GM19328 (cell line): ENCODE results near the gene ZMYND10.
"Not testable (repeated sequence)": the region's sequence is repeated elsewhere in the genome, so short reads cannot be mapped to it uniquely, and the experiment has no call there.

Experiments used
- ATAC-seq: cut with Tn5 transposase; IDR thresholded peaks from one replicate; pipeline ENCODE4 v1.9.1; 2021; ENCODE audit warnings: mild to moderate bottlenecking, moderate library complexity; ENCODE audit not compliant: unreplicated experiment

Gene ZMYND10

GRCh38 chr3:50312041-50312440 lies 33.5 kb downstream of the ZMYND10 start:
- not testable (repeated sequence) for ATAC-seq

GRCh38 chr3:50304601-50305000 lies 40.9 kb downstream of the ZMYND10 start:
- ATAC-seq: no peak

- ATAC-seq: no peak
These were observed 42.3 kb downstream of the ZMYND10 start, which contains the start of gene HYAL1 for GRCh38 chr3:50303013-50303815. HYAL1 (minus strand) TSS chr3:50303574; CDS start chr3:50302956, 618 bp downstream.

- ATAC-seq: no peak
These were observed 43.2 kb downstream of the ZMYND10 start for GRCh38 chr3:50302095-50303012.

DNA sequence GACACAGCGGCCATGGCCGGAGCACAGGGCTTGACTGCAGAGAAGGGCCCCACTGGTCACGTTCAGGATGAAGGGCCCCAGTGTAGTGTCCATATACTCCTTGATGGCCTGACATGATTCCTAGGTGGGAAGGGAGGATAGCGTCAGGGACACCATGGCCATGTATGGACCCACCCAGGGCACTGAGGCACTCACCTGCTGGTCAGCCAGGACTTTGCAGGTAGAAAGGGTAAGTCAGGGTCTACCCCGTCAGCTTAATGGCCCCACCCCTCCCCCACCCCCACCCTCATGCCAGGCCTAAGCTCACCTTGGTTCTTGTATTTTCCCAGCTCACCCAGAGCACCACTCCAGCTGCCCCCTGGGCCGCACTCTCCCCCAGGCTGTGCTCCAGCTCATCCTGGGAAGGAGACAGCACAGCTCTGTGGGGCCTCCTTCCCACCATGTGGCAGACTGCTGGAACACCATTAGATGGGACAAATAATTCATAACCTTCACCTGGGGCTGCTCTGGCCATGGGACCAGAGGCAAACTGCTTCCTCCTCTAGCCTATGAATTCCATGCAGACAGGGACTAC lies 44.8 kb downstream of the ZMYND10 start:
- no peak for ATAC-seq

- no peak for ATAC-seq
These were observed 45.4 kb downstream of the ZMYND10 start for GRCh38 chr3:50299929-50300680.

DNA sequence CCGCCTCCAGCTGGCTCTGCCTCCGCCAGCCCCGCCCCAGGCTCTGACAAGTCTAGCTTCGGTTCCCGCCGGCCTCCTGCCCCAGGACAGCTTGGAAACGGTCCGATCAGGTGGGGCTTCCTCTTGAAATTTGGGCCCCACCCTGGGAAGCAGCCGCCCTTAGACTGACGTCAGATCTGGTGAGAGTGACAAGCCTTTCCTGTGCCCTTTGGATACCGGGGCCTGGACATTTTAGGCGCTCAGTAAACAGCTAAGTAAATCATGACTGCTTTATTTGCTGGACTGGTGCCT lies 45.9 kb downstream of the ZMYND10 start:
- ATAC-seq: no peak

DNA sequence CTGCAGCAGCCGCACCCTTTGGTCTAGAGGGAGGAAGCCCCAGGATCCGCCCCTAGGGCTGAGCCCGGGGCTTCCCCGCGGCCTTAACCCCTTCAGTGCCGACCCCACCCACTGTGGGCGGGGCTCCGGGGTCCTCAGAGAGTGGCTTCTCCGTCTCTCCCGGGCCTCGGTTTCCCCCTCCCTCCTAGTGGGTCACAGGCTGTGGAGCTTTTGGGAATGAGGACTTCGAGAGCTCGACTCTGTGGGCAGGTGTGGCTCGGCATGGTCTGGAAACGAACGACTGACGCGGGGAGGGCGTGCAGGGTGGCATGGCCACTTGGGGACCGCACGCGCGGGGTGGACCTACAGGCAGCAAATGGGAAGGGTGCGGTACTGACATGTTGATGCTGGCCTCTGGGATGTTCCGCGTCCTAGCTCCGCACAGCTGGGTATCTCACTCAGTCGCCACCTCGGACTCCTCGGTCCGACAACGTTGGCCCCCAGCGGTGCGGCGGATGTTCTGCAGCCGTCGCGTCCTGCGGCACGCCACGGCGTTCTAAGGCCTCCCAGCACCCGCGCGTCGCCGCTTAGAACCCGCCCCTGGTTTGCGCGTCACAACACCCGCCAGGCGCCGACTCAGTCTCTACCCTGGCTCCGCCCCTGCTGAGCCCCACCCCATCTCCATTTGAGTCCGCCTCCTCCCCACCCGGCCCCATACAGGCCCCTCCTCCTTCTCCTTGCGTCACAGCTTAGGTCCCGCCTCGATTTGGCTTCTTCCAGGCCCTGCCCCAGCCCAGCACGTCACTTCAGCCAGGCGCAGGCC lies 46.5 kb downstream of the ZMYND10 start, which contains the start of the genes HYAL3 and NAA80:
Gene HYAL3, minus strand, starts transcription at position 570 of the 802 bp plus-strand sequence. CDS start 3,803 bp downstream, outside the sequence.
Gene NAA80, minus strand, starts transcription at position 570 of the 802 bp plus-strand sequence. CDS start 1,942 bp downstream, outside the sequence.
- ATAC-seq: peak; percentile 86

DNA sequence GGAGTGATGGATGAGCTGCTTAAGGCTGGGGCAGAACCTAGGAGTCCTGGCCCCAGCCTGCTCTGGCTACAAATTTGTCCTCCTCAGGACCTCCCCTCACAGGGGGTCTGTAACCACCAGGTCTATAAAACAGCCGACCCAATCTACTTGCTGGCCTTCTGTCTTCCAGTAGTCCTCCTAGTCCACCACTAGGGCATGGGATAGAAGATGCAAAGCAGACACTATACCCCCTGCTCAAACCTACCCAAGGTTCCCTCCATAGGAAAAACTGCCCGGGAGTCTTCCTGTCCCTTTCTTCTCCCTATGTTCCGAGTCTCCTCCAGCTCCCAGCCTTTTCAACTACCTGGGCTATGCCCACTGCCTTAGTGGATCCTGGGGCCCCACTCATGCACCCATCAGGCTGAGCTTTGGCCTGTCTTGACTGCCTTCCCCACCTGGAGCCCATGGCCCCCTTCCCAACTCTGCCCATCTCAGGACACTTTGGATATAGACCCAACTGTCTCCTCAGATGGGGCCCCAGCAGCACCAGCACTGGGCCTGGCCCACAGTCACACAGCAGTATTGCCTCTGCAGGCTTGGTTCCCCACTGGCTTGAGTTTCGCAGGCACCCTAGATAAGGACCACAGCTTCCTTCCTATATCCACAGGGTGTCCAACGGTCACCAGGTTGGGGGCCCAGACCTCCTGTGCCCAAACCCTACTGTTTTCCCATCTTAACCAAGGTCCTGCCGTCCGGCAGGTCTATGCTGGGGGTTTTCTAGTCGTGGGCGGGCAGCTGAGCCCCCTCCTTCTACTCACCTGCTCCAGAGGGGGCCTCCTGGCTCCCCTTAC lies 47.4 kb downstream of the ZMYND10 start:
- ATAC-seq: no peak

GRCh38 chr3:50297384-50297775 lies 48.2 kb downstream of the ZMYND10 start:
- ATAC-seq: no peak

GRCh38 chr3:50296721-50297383 lies 48.7 kb downstream of the ZMYND10 start:
- no peak for ATAC-seq

DNA sequence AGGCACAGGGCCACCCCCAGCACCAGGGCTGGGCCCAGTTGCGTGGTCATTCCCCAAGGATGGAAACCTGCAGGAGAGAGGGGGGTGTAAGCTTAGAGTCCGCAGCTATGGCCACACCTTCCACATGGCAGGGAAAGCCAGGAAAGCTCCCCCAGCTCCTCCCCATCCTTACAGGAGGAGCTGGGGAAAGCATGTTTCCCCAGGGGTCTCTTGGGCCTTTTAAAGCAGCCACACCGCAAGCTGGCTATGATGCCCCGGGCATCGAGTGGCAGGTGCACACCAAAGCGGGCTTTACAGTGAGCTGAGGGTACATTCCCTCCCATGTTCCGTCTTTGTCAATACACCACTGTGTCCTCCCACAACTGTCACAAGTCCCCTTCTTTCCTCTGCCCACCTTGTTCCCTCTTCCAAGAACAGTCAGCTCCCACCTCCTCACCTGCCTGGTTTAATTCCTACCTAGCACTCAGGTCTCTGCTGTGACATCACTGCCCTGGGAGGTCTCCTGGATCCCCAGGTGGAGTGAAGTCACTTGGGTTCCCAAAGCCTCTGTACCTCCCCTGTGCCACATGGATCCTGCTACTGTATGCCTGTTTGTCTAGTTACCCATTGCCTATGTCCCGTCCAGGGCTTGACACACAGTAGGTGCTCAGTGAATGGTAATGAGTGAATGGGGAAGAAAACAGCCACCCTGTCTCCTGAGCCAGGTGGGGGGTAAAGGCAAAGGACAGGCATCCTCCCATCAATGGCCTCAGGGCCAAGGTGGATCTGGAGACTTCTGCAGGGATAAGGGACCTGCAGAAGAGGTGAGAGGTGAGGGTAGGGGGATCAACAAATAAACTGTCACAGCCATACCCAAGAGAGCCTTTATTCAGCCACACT lies 49.7 kb downstream of the ZMYND10 start:
- ATAC-seq: no peak

DNA sequence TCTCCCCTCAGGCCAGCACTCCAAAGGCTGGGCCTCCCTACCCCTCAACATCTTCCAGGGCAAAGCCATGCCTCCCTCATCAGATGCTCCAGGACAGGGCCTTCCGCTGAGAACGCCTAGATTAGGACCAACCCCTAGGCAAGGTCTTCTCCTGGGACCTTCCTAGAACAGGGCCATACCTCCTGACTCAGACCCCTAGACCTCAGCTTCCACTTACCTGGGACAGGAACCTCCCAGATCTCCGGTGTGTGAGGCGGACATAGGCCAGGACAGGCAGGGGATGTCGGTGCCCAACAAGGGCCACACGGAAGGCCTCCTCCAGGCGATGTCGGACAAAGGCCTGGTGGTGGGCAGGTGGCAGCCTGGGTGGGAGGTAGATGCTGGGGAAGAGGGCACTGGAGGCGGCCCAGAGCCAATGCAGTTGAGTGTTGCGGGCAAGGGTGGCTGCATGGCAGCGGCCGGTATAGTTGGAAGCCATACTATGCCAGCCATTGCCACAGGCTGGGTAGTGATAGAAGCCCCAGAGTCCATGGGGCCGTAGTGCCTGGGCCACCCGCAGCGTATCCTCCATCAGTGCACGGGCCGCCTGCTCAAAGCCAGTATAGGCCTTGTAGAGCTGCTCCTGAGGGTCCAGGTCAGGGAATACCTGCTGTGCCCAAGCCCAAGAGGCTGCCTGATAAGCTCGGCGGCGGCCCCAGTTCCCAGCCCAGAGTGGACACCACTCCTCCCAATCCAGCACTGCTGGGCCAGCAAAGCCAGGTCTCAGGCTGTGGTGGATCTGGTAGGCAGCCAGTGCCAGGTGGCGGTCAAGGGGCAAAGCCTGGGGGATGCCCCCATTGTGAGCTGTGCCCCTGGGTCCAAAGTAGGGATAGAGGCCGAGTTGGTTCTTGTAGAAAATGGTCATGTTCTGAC lies 50.8 kb downstream of the ZMYND10 start:
- no peak for ATAC-seq

GRCh38 chr3:50294089-50294488 lies 51.4 kb downstream of the ZMYND10 start:
- ATAC-seq: no peak

- ATAC-seq: no peak
These were observed 52.3 kb downstream of the ZMYND10 start for GRCh38 chr3:50293079-50293801.
